IPS-20b (cell line): ENCODE results near the gene PIP5KL1.

Source experiments
- H3K27ac ChIP-seq: one replicate; pipeline ENCODE4 v1.5.1; 2013; ENCODE audit warnings: low read length
- H3K27me3 ChIP-seq: 2 replicates; pipeline ENCODE4 v1.6.1; 2013; ENCODE audit warnings: mild to moderate bottlenecking, low read length, inconsistent platforms; ENCODE audit not compliant: insufficient read depth
- H3K36me3 ChIP-seq: 2 replicates; pipeline ENCODE4 v1.6.1; 2013; ENCODE audit warnings: low read depth, mild to moderate bottlenecking, inconsistent platforms, low read length, moderate library complexity; ENCODE audit not compliant: insufficient read depth
- H3K4me1 ChIP-seq: 2 replicates; pipeline ENCODE4 v1.6.1; 2013; ENCODE audit warnings: mild to moderate bottlenecking, control low read depth, inconsistent platforms, low read length, moderate library complexity; ENCODE audit not compliant: insufficient read depth
- H3K4me3 ChIP-seq: 2 replicates; pipeline ENCODE4 v1.5.1; 2013; ENCODE audit warnings: mild to moderate bottlenecking, low read length, inconsistent platforms
- H3K9ac ChIP-seq: 2 replicates; pipeline ENCODE4 v1.6.1; 2013; ENCODE audit warnings: low read depth, mild to moderate bottlenecking, inconsistent platforms, low read length, moderate library complexity
- H3K9me3 ChIP-seq: 2 replicates; pipeline ENCODE4 v1.6.1; 2013; ENCODE audit warnings: mild to moderate bottlenecking, low read depth, low read length, inconsistent platforms; ENCODE audit not compliant: insufficient read depth

The PIP5KL1 gene

DNA sequence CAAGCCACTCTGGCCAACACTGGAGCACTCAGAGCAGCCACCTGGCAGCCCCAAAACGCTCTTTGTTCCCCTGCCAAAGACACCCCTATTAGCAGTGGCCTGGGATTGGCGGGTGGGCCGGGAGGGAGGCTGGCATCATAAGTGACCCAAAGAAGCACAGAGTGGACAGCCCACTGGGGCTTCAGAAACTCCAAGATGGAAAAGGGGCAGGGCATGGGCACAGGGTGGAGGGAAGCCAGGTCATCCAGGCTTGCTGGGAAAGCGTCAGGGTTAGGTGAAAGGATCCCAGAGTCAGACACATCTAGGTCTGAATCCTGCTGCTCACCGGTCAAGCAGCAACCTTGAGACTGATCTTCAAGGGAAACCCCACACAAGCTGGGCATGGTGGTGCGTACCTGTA, 35.4 kb upstream of the PIP5KL1 start:
- Histone ChIP-seq H3K27me3 (no peaks in the 10 kb centered on the region), H3K4me1 (peaks cover 15% of the 10 kb centered on the region; the same call in 1 of the 2 replicates), H3K9me3 (no peaks in the 10 kb centered on the region), H3K9ac (peak overlapping the region; percentile 59), H3K4me3 (no peak overlapping the region), H3K27ac (peak overlapping the region; percentile 34), H3K36me3 (no peaks in the 10 kb centered on the region)

DNA sequence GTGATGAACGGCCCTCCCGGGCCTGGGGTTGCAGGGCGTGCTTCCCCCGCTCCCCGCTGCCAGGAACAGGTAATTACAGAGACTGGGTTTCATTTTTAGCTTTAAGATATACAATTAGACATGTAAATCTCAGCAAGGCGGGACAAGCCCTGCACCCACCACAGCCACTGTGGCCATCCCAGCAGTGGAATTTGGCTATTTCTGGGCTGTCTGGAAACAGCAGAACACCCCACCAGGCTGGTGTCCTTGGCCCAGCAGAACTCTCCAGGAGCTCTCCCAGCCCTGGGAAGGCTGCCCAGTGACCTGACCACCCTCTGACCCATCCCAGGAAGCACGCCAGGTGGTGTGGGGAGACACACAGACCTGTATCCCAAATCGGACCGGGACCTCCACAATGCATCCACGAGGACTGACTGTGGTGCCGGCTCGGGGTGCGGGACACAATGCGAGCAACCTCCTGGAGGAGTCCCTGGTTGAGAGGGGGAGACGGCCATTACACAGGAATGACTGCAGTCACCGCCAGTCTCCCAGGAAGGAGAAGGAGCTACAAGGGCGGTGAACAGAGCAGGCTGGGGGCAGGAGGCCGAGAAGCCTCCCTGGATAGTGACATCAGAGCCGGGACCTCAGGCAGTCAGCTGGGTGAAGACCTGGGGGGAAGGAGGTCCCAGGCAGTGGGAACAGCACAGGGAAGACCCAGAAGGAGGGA, 32.9 kb upstream of the PIP5KL1 start:
- peaks cover 13% of the 10 kb centered on the region; the same call in 1 of the 2 replicates for H3K4me1 ChIP-seq
- no peaks in the 10 kb centered on the region for H3K9me3 ChIP-seq
- no peak overlapping the region for H3K4me3 ChIP-seq
- H3K9ac ChIP-seq, result no peak overlapping the region
- no peaks in the 10 kb centered on the region for H3K36me3 ChIP-seq
- H3K27me3 ChIP-seq, result no peaks in the 10 kb centered on the region
- H3K27ac ChIP-seq, result no peak overlapping the region

DNA sequence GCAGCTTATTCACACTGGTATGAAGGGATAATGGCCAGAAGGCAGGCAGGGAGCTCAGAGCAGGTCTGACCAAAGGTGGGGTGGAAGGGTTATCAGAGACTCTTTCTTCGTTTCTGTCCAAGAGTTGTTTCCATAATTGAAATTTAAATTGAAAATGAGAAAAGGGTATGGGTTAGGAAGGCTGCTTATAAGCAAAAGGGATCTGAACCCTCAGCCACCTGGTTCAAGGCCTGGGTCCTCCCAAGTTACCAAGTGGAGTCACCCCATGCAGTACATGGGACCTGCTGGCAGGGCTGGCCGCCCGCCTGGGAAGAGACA, 32.4 kb upstream of the PIP5KL1 start:
- no peaks in the 10 kb centered on the region for H3K36me3 ChIP-seq
- H3K27me3 ChIP-seq, result no peaks in the 10 kb centered on the region
- no peaks in the 10 kb centered on the region for H3K9me3 ChIP-seq
- no peak overlapping the region for H3K27ac ChIP-seq
- peaks cover 13% of the 10 kb centered on the region; the same call in 1 of the 2 replicates for H3K4me1 ChIP-seq
- H3K9ac ChIP-seq, result no peak overlapping the region
- no peak overlapping the region for H3K4me3 ChIP-seq

DNA sequence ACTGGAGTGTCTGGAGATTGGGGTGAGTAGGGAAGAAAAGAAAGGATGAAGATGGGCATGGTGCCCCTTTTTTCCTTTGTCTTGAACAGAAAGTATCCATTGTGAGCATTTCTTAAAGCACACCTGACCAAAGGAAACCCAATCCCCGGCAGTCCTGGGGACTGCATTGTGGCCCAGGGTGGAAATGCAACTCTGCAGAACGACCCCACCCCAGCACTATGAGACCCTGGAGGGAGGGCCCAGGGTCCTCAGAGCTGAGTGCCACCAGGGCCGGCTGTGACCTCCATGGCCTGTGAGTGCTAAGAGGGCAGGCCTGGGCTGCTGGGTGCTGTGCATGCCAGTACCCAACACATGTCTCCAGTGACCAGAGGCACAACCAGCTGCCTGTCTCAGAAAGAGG, 31.7 kb upstream of the PIP5KL1 start:
- Histone ChIP-seq H3K36me3 (no peaks in the 10 kb centered on the region), H3K4me1 (peaks cover 13% of the 10 kb centered on the region; the same call in 1 of the 2 replicates), H3K27ac (no peak overlapping the region)

DNA sequence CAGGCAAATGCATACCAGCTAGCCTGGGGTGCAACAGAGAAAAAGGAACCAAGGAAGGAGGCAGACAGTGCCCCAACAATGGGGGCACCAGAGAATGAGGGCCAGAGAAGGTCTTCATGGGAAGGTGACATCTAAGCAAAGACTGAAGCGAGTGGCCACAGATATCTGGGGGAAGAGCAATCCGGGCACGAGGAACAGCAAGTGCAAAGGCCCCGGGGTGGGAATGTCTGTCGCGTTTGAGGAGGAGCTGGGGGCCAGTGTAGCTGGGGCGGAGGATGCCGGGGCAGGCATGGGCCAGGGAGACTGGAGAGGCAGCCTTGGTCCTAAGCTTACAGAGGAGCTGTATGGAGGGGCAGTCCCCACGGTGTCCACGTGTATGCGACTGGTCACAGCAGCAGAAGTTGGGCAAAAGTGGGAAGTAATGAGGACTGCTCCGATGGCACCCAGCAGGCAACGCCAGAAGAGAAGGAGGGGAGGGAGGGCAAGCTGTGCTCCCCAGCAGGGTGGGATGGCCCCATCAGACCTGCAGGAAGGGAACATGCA, 31.1 kb upstream of the PIP5KL1 start:
- H3K27ac ChIP-seq, result no peak overlapping the region
- H3K27me3 ChIP-seq, result no peaks in the 10 kb centered on the region
- no peaks in the 10 kb centered on the region for H3K9me3 ChIP-seq
- no peak overlapping the region for H3K4me3 ChIP-seq
- H3K36me3 ChIP-seq, result no peaks in the 10 kb centered on the region
- H3K9ac ChIP-seq, result no peak overlapping the region; the same call in 1 of the 2 replicates
- peaks cover 13% of the 10 kb centered on the region; the same call in 1 of the 2 replicates for H3K4me1 ChIP-seq

More for the DNA sequence above, 31.7 kb upstream of the PIP5KL1 start:
- Histone ChIP-seq H3K27me3 (no peaks in the 10 kb centered on the region), H3K9me3 (no peaks in the 10 kb centered on the region), H3K9ac (no peak overlapping the region), H3K4me3 (no peak overlapping the region)

DNA sequence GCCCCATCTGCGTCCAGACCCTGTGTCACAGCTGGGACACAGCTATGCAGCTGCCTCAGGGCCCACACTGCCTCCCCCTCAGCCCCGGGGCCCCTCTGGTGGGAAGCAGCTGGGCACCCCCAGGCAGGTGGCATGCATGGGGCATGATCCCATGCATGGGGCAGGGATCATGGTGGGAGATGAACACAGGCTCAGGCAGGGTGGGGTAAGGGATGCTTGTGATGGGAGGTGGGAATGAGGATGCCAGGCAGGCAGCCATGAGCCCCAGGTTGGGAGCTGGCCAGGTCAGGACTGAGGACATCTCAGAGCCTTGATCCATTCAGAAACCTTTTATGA, 30.5 kb upstream of the PIP5KL1 start:
- H3K27ac ChIP-seq, result no peak overlapping the region
- H3K27me3 ChIP-seq, result no peaks in the 10 kb centered on the region
- H3K36me3 ChIP-seq, result no peaks in the 10 kb centered on the region
- peaks cover 13% of the 10 kb centered on the region; the same call in 1 of the 2 replicates for H3K4me1 ChIP-seq
- no peaks in the 10 kb centered on the region for H3K9me3 ChIP-seq
- no peak overlapping the region for H3K9ac ChIP-seq
- H3K4me3 ChIP-seq, result no peak overlapping the region

DNA sequence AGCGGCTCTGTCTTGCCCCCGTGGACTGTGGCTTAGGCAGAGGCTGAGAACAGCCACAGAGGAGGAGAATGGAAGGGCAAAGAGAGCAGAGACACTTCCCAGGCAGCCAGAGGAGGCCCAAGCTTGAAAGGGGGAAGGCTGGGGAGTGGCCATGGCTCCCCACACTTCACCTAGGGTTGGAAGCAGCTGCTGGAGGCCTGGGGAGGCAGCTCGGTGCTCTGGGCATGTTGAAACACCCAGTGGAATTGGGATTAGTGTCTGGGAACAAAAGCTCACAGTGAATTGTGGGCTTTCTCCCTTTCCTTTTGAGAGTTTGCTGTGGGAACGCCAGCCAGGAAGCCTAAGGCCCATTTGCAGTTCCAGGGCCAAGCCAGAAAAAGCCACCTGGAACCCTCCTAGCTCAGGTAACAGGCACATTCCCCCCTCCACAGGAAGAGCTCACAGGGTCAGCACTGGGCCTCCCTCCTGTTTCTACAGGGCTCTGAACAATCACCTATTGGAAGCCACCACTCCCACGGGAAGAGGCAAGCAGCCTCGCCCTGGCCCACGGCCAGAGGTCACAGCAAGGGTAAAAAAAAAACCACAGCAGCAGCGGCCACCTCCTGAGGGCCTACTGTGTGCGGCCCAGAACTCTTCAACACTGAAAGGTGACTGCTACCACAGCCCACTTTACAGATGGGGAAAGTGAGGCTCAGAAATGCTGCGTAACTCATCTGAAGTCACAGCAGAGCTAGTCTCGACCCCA, 30.0 kb upstream of the PIP5KL1 start:
- Histone ChIP-seq H3K27ac (no peak overlapping the region), H3K9ac (no peak overlapping the region), H3K36me3 (no peaks in the 10 kb centered on the region), H3K4me1 (peaks cover 14% of the 10 kb centered on the region; the same call in 1 of the 2 replicates), H3K27me3 (no peaks in the 10 kb centered on the region), H3K9me3 (no peaks in the 10 kb centered on the region), H3K4me3 (no peak overlapping the region)

DNA sequence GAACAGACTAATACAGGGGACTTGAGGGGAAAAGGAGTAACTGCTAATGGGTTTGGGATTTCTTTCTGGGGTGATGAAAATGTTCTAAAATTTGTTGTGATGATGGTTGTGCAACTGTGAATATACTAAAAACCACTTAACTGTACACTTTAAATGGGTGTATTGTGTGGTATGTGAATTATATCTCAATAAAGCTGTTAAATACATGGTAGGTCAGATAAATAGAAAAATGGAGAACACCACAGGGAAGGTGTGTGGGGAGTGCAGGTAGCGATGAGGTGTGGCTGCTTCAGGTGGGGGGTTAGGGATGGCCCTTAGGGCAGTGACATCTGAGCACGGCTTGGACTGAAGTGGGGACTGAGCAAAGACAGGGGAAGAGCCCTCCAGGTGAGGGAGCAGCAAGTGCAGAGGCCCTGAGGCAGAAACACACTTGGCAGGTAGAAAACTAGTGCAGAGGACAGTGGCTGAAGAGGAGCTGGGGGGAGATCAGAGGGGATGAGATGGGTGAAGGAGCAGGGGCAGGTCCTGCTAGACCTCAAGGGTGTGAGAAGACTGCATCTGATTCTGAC, 29.3 kb upstream of the PIP5KL1 start:
- Histone ChIP-seq H3K27ac (no peak overlapping the region), H3K9me3 (no peaks in the 10 kb centered on the region), H3K4me1 (peaks cover 11% of the 10 kb centered on the region; the same call in 1 of the 2 replicates), H3K9ac (no peak overlapping the region), H3K36me3 (no peaks in the 10 kb centered on the region), H3K27me3 (no peaks in the 10 kb centered on the region), H3K4me3 (no peak overlapping the region)

DNA sequence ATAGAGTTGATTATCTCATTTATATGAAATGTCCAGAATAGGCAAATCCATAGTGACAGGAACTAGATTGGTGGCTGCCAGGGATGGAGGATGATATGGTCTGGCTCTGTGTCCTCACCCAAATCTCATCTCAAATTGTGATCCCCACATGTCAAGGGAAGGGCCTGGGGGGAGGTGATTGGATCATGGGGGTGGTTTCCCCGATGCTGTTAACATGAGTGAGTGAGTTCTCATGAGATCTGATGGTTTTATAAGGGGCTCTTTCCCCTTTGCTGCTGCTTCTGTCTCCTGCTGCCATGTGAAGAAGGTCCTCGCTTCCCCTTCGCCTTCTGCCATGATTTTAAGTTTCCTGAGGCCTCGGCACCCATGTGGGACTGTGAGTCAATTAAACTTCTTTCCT, 28.8 kb upstream of the PIP5KL1 start:
- no peak overlapping the region for H3K9ac ChIP-seq
- no peak overlapping the region for H3K27ac ChIP-seq
- H3K4me3 ChIP-seq, result no peak overlapping the region
- no peaks in the 10 kb centered on the region for H3K36me3 ChIP-seq
- no peaks in the 10 kb centered on the region for H3K9me3 ChIP-seq
- peaks cover 11% of the 10 kb centered on the region; the same call in 1 of the 2 replicates for H3K4me1 ChIP-seq
- no peaks in the 10 kb centered on the region for H3K27me3 ChIP-seq

DNA sequence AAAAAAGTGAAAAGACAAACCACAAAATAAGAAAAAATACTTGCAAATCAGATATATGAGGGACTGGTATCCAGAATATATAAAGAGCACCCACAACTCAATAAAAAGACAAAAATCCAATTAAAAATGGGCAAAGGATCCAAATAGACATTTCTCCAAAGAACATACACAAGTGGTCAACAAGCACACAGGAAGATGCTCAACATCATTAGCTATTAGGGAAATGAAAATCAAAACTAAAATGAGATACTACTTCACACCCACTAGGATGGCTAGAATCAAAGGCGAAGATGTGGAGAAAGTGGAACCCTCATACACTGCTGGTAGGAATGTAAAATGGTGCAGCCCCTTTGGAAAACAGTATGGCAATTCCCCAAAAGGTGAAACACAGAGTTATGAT, 28.2 kb upstream of the PIP5KL1 start:
- no peaks in the 10 kb centered on the region for H3K36me3 ChIP-seq
- no peaks in the 10 kb centered on the region for H3K27me3 ChIP-seq
- no peaks in the 10 kb centered on the region for H3K9me3 ChIP-seq
- peaks cover 11% of the 10 kb centered on the region; the same call in 1 of the 2 replicates for H3K4me1 ChIP-seq
- no peak overlapping the region for H3K4me3 ChIP-seq
- no peak overlapping the region for H3K27ac ChIP-seq
- no peak overlapping the region for H3K9ac ChIP-seq

DNA sequence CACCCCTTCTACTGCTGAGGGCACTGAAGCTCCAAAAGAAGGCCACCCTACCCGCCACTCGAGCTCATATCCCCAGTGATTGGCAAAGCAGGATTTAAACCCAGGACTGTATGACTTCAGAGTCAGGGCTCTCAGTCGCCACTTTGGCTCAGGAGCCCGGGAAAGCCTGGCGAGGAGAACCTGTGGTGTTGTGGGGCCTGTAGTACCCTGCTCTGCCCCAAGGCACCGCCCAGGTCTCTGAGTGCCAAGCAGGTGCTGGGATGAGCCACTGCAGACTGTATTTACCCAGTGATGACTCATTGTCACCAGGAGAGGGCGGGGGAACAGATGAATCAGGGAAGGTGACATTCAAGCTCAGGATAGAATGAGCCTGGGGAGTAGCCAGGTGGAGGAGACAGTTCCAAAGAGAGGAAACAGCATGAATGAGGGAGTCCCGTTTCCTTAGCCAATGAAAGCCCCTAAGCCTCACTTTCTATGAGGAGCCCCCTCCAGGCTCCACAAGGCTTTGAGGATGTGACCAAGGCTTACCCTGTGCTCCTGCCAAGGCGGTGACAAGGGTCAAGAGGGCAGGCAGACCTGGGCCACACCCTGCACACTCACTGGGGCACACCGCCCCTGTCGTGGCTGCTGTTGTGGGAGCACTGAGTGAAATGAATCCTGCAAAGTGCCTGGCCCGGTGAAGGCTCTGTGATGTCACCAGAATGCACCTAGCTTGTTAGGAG, 24.9 kb upstream of the PIP5KL1 start:
- Histone ChIP-seq H3K9ac (no peak overlapping the region), H3K9me3 (no peaks in the 10 kb centered on the region), H3K4me1 (0 out of 2 replicates have a peak, but pooled peaks cover 4% of the 10 kb centered on the region), H3K36me3 (no peaks in the 10 kb centered on the region), H3K27me3 (no peaks in the 10 kb centered on the region), H3K4me3 (no peak overlapping the region), H3K27ac (no peak overlapping the region)
